ENCODE measurements around the gene ZNF445. TPM values are rescaled to one million over a fixed set of nuclear protein-coding genes. Genes with fewer than 3 reads are reported as not detected.
"Not testable (repeated sequence)": the region's sequence is repeated elsewhere in the genome, so short reads cannot be mapped to it uniquely, and the experiment has no call there.

Gene ZNF445
- total and polyA plus RNA-seq, 12 donors = 1.6 to 18.6 (median 15.4) TPM

- intact Hi-C loops (cut with DNase I) = no loop called here
- 89 to 92% methylated on average over 7 of the region's 7 CpGs for WGBS, 2 donors
- ATAC-seq (no peak), DNase-seq (no peak)
- peaks cover 0 to 24% (median 12%) of the 10 kb centered on the region in 11 donors for H3K9me3 ChIP-seq
- no peaks in the 10 kb centered on the region for H3K27me3 ChIP-seq
- no peak overlapping the region for H3K4me3 ChIP-seq
- peaks cover 0 to 4% (median 0%) of the 10 kb centered on the region in 9 donors for H3K4me1 ChIP-seq
- no peak overlapping the region for H3K27ac ChIP-seq
- TF ChIP-seq, protein P1, sequence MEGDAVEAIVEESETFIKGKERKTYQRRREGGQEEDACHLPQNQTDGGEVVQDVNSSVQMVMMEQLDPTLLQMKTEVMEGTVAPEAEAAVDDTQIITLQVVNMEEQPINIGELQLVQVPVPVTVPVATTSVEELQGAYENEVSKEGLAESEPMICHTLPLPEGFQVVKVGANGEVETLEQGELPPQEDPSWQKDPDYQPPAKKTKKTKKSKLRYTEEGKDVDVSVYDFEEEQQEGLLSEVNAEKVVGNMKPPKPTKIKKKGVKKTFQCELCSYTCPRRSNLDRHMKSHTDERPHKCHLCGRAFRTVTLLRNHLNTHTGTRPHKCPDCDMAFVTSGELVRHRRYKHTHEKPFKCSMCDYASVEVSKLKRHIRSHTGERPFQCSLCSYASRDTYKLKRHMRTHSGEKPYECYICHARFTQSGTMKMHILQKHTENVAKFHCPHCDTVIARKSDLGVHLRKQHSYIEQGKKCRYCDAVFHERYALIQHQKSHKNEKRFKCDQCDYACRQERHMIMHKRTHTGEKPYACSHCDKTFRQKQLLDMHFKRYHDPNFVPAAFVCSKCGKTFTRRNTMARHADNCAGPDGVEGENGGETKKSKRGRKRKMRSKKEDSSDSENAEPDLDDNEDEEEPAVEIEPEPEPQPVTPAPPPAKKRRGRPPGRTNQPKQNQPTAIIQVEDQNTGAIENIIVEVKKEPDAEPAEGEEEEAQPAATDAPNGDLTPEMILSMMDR (IDR thresholded peaks at IDR 0.05) = no peak
- H3K36me3 ChIP-seq = peaks cover 0 to 89% (median 26%) of the 10 kb centered on the region in 9 donors
These were observed 13.0 kb downstream of the ZNF445 start for GRCh38 chr3:44464509-44464908.

- H3K4me1 ChIP-seq; H3K4me3 ChIP-seq; intact Hi-C loops (cut with DNase I); H3K27me3 ChIP-seq; DNase-seq; H3K27ac ChIP-seq; ATAC-seq: not testable (repeated sequence)
- 98 to 100% methylated on average over 4 of the region's 4 CpGs for WGBS, 2 donors
- H3K9me3 ChIP-seq = peaks cover 0 to 24% (median 12%) of the 10 kb centered on the region in 11 donors
- peaks cover 0 to 96% (median 45%) of the 10 kb centered on the region in 9 donors for H3K36me3 ChIP-seq
These were observed 17.4 kb downstream of the ZNF445 start for GRCh38 chr3:44460050-44460449.

DNA sequence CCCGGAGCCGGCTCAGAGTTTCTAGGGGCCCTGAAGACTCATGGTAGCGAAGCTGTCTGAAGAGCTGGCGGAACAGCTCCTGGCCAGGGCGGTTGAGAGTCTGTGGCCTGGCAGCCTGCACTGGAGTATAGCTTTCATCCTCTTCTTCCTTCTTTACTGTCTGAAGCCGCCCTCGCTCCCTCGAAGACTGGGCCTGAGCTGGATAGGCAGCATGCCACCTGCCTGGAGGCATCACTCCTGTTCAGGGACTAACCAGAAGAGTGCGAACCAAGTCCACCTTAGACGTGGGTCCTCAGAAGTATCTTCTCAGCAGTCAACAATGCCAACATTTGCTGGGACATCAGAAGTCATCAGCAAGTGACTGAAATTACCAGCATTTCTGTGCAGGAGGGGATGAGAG is 22.2 kb downstream of the ZNF445 start:
- Histone ChIP-seq H3K9me3 (peaks cover 0 to 7% (median 4%) of the 10 kb centered on the region in 11 donors), H3K27me3 (no peaks in the 10 kb centered on the region), H3K4me1 (no peaks in the 10 kb centered on the region), H3K27ac (no peak overlapping the region), H3K36me3 (peaks cover 0 to 96% (median 46%) of the 10 kb centered on the region in 9 donors), H3K4me3 (no peak overlapping the region)
- intact Hi-C loops (cut with DNase I) = no loop called here
- no peak for DNase-seq
- TF ChIP-seq, protein P1 (IDR thresholded peaks at IDR 0.05) = no peak
- ATAC-seq = no peak
- 95 to 97% methylated on average over 10 of the region's 10 CpGs for WGBS, 2 donors

DNA sequence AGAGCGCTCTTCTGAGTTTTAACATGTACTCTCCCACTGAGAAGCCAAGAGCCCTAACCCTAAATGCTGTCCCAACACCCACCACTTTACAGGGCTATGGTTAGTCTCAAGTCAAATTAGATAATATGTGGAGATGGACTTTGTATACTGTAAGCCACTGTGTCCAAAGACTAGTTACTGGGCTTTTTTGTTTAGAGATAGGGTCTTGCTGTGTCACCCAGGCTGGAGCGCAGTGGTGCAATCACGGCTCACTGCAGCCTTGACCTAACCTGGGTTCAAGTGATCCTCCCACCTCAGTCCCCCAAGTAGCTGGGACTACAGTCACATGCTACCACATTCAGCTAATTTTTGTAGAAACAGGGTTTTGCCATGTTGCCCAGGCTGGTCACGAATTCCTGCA is 23.2 kb downstream of the ZNF445 start:
- intact Hi-C loops (cut with DNase I) = no loop called here
- DNase-seq = no peak
- ATAC-seq = no peak
- H3K36me3 ChIP-seq = peaks cover 0 to 100% (median 56%) of the 10 kb centered on the region in 9 donors
- H3K4me1 ChIP-seq = no peaks in the 10 kb centered on the region
- no peak overlapping the region for H3K4me3 ChIP-seq
- H3K27me3 ChIP-seq = no peaks in the 10 kb centered on the region
- WGBS, 2 donors = 96 to 98% methylated on average over 4 of the region's 4 CpGs
- TF ChIP-seq, protein P1 (IDR thresholded peaks at IDR 0.05) = no peak
- no peak overlapping the region for H3K27ac ChIP-seq
- no peaks in the 10 kb centered on the region for H3K9me3 ChIP-seq

- H3K9me3 ChIP-seq = peaks cover 0 to 9% (median 0%) of the 10 kb centered on the region in 11 donors
These were observed 26.0 kb downstream of the ZNF445 start for GRCh38 chr3:44451441-44451840.

More at GRCh38 chr3:44451441-44451840, 26.0 kb downstream of the ZNF445 start:
- Histone ChIP-seq H3K36me3 (peaks cover 0 to 100% (median 75%) of the 10 kb centered on the region in 9 donors), H3K27ac (peak overlapping the region in 1 of 10 donors; percentile 26), H3K4me3 (no peak overlapping the region), H3K27me3 (no peaks in the 10 kb centered on the region), H3K4me1 (no peaks in the 10 kb centered on the region)
- no peak for ATAC-seq
- intact Hi-C loops (cut with DNase I) = no loop called here
- TF ChIP-seq, protein P1 (IDR thresholded peaks at IDR 0.05) = no peak
- no peak for DNase-seq
- 96 to 100% methylated on average over 3 of the region's 3 CpGs for WGBS, 2 donors
